HG03135 (cell line): ENCODE results near the gene EYA3.
"Not testable (repeated sequence)": the region's sequence is repeated elsewhere in the genome, so short reads cannot be mapped to it uniquely, and the experiment has no call there.

Experiments
- ATAC-seq: cut with Tn5 transposase; IDR thresholded peaks from one replicate; pipeline ENCODE4 v1.9.1; 2021; ENCODE audit warnings: mild to moderate bottlenecking, moderate library complexity; ENCODE audit not compliant: unreplicated experiment

Gene EYA3

GRCh38 chr1:28032281-28032680 is 56.1 kb downstream of the EYA3 start:
- ATAC-seq, result no peak

- ATAC-seq, result no peak
Measured at GRCh38 chr1:28031173-28031572, 57.2 kb downstream of the EYA3 start.

GRCh38 chr1:28028873-28029654 is 59.3 kb downstream of the EYA3 start:
- ATAC-seq, result no peak

- ATAC-seq, result no peak
Measured at GRCh38 chr1:28027660-28028059, 60.8 kb downstream of the EYA3 start.

GRCh38 chr1:28027238-28027637 is 61.2 kb downstream of the EYA3 start:
- ATAC-seq, result no peak

GRCh38 chr1:28026329-28026728 is 62.1 kb downstream of the EYA3 start:
- ATAC-seq, result no peak

- no peak for ATAC-seq
Measured at GRCh38 chr1:28021064-28021463, 67.3 kb downstream of the EYA3 start.

GRCh38 chr1:28010969-28011368 is 77.4 kb downstream of the EYA3 start:
- ATAC-seq, result no peak

- ATAC-seq, result not testable (repeated sequence)
Measured at GRCh38 chr1:28003117-28003516, 85.3 kb downstream of the EYA3 start.

- no peak for ATAC-seq
Measured at GRCh38 chr1:28002600-28002999, 85.8 kb downstream of the EYA3 start.

GRCh38 chr1:27999055-27999454 is 89.4 kb downstream of the EYA3 start:
- ATAC-seq, result no peak

- ATAC-seq, result not testable (repeated sequence)
Measured at GRCh38 chr1:27994526-27994925, 93.9 kb downstream of the EYA3 start.

GRCh38 chr1:27994060-27994459 is 94.3 kb downstream of the EYA3 start:
- ATAC-seq, result no peak

- no peak for ATAC-seq
Measured at GRCh38 chr1:27993241-27993640, 95.2 kb downstream of the EYA3 start.

GRCh38 chr1:27992276-27992675 is 96.1 kb downstream of the EYA3 start:
- no peak for ATAC-seq

GRCh38 chr1:27990920-27991537 is 97.4 kb downstream of the EYA3 start:
- ATAC-seq, result no peak

- no peak for ATAC-seq
Measured at GRCh38 chr1:27981145-27981544, 107.3 kb downstream of the EYA3 start.

- no peak for ATAC-seq
Measured at GRCh38 chr1:27980216-27980845, 108.1 kb downstream of the EYA3 start.

- ATAC-seq, result no peak
Measured at GRCh38 chr1:27979859-27980201, 108.6 kb downstream of the EYA3 start.

GRCh38 chr1:27979151-27979858 is 109.1 kb downstream of the EYA3 start:
- no peak for ATAC-seq

- no peak for ATAC-seq
Measured at GRCh38 chr1:27974417-27974781, 114.0 kb downstream of the EYA3 start.
